Panc1 (cell line): ENCODE results near the gene MLYCD. TPM values are rescaled to one million over a fixed set of nuclear protein-coding genes. Genes with fewer than 3 reads are reported as not detected.

Source experiments
- ATAC-seq: fragments of 200-7000 bp; cut with Tn5 transposase; 2 replicates; pipeline ENCODE4 v1.9.1; 2020; ENCODE audit warnings: mild to moderate bottlenecking, moderate library complexity
- BruUV-seq: library from RNA; stranded (reverse); fragments of 400-500 nt; replicated peaks from 2 replicates; lab custom pipeline; 2021; lab: Mats Ljungman, UMichigan
- CTCF ChIA-PET: fragments of 300-600 bp; sonication (Branson Sonifier 250); formaldehyde crosslinking; loops from one replicate; lab custom pipeline; 2022; ENCODE audit warnings: antibody characterized with exemption; lab: Charles Lee
- POLR2A ChIA-PET: fragments of 300-600 bp; sonication (Branson Sonifier 250); formaldehyde crosslinking; loops from one replicate; lab custom pipeline; 2022; ENCODE audit warnings: antibody characterized with exemption; lab: Charles Lee
- DNase-seq: peaks from one replicate; pipeline ENCODE4 v3.0.0-alpha.2; 2010; ENCODE audit warnings: low read depth, low spot score
- H3K27ac ChIP-seq: 2 replicates; pipeline ENCODE4 v1.5.1; 2011; ENCODE audit warnings: mild to moderate bottlenecking, low read length, inconsistent platforms
- H3K27me3 ChIP-seq: fragments of 200-500 bp; sonication (Bioruptor generic); 2 replicates; pipeline ENCODE4 v1.6.0; 2014; ENCODE audit warnings: low read length, inconsistent platforms; ENCODE audit not compliant: control insufficient read depth, insufficient read depth
- H3K36me3 ChIP-seq: fragments of 200-500 bp; sonication (Bioruptor generic); 2 replicates; pipeline ENCODE4 v1.5.1; 2014; ENCODE audit warnings: inconsistent platforms, mild to moderate bottlenecking, low read length, moderate library complexity; ENCODE audit not compliant: control insufficient read depth, insufficient read depth
- H3K4me1 ChIP-seq: 2 replicates; pipeline ENCODE4 v1.5.1; 2011; ENCODE audit warnings: inconsistent platforms, mild to moderate bottlenecking, low read length, moderate library complexity; ENCODE audit not compliant: control insufficient read depth, insufficient read depth
- H3K4me3 ChIP-seq, 2 experiments: 2 replicates each; pipeline ENCODE4 v1.5.1; 2011 to 2012; ENCODE audit warnings: low read depth in 2 of 2, low read length in 2 of 2, mild to moderate bottlenecking in 2 of 2, inconsistent platforms in 1 of 2, moderate library complexity in 1 of 2
- H3K9me3 ChIP-seq: fragments of 200-500 bp; sonication (Bioruptor generic); 2 replicates; pipeline ENCODE4 v1.5.1; 2014; ENCODE audit warnings: low read depth, mild to moderate bottlenecking, inconsistent platforms, low read length, moderate library complexity; ENCODE audit not compliant: control insufficient read depth, insufficient read depth
- CTCF ChIP-seq: fragments of 450-650 bp; IDR thresholded peaks from 2 replicates; pipeline ENCODE4 v1.5.1; 2017; ENCODE audit warnings: mild to moderate bottlenecking
- POLR2AphosphoS5 ChIP-seq: IDR thresholded peaks from 2 replicates; pipeline ENCODE4 v1.6.1; 2012; ENCODE audit warnings: mild to moderate bottlenecking, low read depth, low read length, moderate library complexity
- REST ChIP-seq, 2 experiments: IDR thresholded peaks; 2 replicates each; pipeline ENCODE4 v1.6.1; 2011 to 2012; ENCODE audit warnings: low read depth in 2 of 2, control low read depth in 1 of 2, low read length in 1 of 2, mild to moderate bottlenecking in 1 of 2, moderate library complexity in 1 of 2; ENCODE audit not compliant: insufficient read depth in 1 of 2
- SIN3A ChIP-seq: IDR thresholded peaks from 2 replicates; pipeline ENCODE4 v1.6.1; 2012; ENCODE audit warnings: low read depth, mild to moderate bottlenecking, low read length, moderate library complexity, borderline replicate concordance; ENCODE audit not compliant: insufficient read depth
- TCF7L2 ChIP-seq: IDR thresholded peaks from 2 replicates; pipeline ENCODE4 v1.6.1; 2011; ENCODE audit warnings: mild to moderate bottlenecking, low read depth, low read length, inconsistent platforms
- in situ Hi-C: cut with HindIII; loops from 2 replicates; pipeline ENCODE4 v1.10.0; 2016; ENCODE audit warnings: low sequenced_read_pairs, low pct_unique_long_range_greater_than_20kb
- intact Hi-C: fragments of 100-400 bp; cut with micrococcal nuclease; formaldehyde crosslinking; loops from one replicate; pipeline ENCODE4 v1.10.0; 2022; ENCODE audit not compliant: unreplicated experiment
- total RNA-seq: library from RNA; stranded (reverse); gene quantifications from one replicate; pipeline ENCODE4 v1.2.1, GENCODE V29; 2021; ENCODE audit not compliant: unreplicated experiment

Gene MLYCD
- total RNA-seq, 1 experiment from 2014 or later, result 2.2 TPM

DNA sequence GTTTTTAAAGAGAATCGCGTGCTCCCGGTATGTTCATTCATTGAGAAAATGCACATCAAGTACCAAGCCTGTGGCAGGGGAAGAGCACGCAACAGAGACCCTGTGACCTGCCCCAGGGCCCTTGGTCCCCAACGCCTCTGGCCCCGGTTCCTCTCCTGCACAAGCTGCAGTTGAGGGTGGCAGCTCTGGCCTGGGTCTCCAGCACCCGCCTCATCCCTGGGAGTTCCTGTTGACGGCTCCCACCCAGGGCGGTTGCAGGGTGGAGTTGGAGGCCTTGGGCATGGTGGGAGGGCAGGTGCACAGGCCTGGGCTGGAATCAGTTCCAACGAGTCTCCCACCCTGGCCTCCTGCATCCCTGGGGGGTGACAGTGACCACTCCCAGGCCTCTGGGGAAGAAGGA lies 74.2 kb downstream of the MLYCD start:
- H3K9me3 ChIP-seq, result no peaks in the 10 kb centered on the region
- DNase-seq (no peak), ATAC-seq (no peak)
- no peaks in the 10 kb centered on the region for H3K27me3 ChIP-seq
- H3K27ac ChIP-seq, result no peak overlapping the region
- ChIA-PET POLR2A (no interaction called here), CTCF (no interaction called here)
- no peak overlapping the region for H3K4me3 ChIP-seq
- no peaks in the 10 kb centered on the region for H3K36me3 ChIP-seq
- in situ Hi-C loops (no loop called here), intact Hi-C loops (no loop called here)
- no peaks in the 10 kb centered on the region for H3K4me1 ChIP-seq
- no TSS peak for BruUV-seq
- no peak for TF ChIP-seq POLR2AphosphoS5

DNA sequence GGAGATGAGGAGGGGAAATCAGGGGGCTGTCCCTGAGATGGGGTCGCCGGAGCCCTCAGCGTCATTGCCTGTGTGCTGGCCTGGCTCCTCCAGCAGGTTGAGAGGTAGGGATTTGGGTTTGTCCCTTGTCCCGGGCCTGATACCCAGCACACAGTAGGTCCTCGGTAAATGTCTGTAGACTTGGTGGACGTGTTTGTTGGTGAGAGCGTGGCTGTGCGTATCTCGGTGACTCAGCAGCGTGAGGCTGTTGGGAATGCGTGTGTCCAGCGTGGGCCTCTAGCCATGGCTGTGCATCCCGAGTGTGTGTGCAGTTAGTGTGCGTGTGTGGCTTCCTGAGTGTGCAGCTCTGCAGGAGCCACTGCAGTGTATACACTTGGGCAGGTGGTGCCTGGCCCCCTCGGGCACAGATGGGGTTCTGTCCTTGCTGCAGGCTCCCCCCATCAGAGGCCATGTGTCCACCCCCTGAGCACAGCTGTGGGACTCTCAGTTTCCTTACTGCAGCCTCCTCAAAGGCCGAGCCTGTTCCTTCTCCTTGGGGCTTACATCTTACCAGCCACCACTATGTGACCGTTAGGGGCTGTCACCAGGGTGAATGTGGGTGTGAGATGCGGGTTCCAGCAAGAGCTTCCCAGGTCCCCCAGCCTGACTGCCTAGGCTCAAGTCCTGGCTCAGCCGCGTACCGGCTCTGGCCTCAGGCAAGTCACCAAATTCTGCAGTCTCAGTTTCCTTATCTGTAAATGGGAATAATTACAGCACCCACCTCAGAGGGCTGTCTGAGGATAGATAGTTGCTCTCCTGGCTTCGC lies 74.9 kb downstream of the MLYCD start:
- ATAC-seq, result no peak
- ChIA-PET CTCF (no interaction called here), POLR2A (no interaction called here)
- Histone ChIP-seq H3K4me3 (no peak overlapping the region), H3K36me3 (no peaks in the 10 kb centered on the region), H3K9me3 (no peaks in the 10 kb centered on the region), H3K27me3 (no peaks in the 10 kb centered on the region), H3K4me1 (no peaks in the 10 kb centered on the region), H3K27ac (no peak overlapping the region)
- no TSS peak for BruUV-seq
- DNase-seq, result no peak
- TF ChIP-seq POLR2AphosphoS5 (no peak), TCF7L2 (no peak), SIN3A (no peak), REST (IDR thresholded peaks at IDR 0.05; ENCODE audit: insufficient read depth in 1 of 2, low read depth in 2 of 2, low read length in 1 of 2) (no peak), CTCF (no peak)
- intact Hi-C loops (no loop called here), in situ Hi-C loops (no loop called here)

GRCh38 chr16:83974475-83974874 lies 75.6 kb downstream of the MLYCD start:
- no peaks in the 10 kb centered on the region for H3K4me1 ChIP-seq
- no peaks in the 10 kb centered on the region for H3K9me3 ChIP-seq
- H3K36me3 ChIP-seq, result no peaks in the 10 kb centered on the region
- H3K4me3 ChIP-seq, result no peak overlapping the region
- TF ChIP-seq REST (IDR thresholded peaks at IDR 0.05; ENCODE audit: insufficient read depth in 1 of 2, low read depth in 2 of 2, low read length in 1 of 2), result no peak
- TF ChIP-seq TCF7L2, result no peak
- TF ChIP-seq CTCF, result no peak
- no peak for TF ChIP-seq POLR2AphosphoS5
- no peak for TF ChIP-seq SIN3A
- no peaks in the 10 kb centered on the region for H3K27me3 ChIP-seq
- DNase-seq, result no peak
- POLR2A ChIA-PET, result no interaction called here
- intact Hi-C loops (no loop called here), in situ Hi-C loops (no loop called here)
- H3K27ac ChIP-seq, result no peak overlapping the region
- CTCF ChIA-PET, result no interaction called here
- no peak for ATAC-seq
- BruUV-seq, result no TSS peak
